Measurements from ENCODE around the gene CPNE6. TPM values are rescaled to one million over a fixed set of nuclear protein-coding genes. Genes with fewer than 3 reads are reported as not detected.

Gene CPNE6
- total RNA-seq, 6 experiments from 2014 or later, result not detected

DNA sequence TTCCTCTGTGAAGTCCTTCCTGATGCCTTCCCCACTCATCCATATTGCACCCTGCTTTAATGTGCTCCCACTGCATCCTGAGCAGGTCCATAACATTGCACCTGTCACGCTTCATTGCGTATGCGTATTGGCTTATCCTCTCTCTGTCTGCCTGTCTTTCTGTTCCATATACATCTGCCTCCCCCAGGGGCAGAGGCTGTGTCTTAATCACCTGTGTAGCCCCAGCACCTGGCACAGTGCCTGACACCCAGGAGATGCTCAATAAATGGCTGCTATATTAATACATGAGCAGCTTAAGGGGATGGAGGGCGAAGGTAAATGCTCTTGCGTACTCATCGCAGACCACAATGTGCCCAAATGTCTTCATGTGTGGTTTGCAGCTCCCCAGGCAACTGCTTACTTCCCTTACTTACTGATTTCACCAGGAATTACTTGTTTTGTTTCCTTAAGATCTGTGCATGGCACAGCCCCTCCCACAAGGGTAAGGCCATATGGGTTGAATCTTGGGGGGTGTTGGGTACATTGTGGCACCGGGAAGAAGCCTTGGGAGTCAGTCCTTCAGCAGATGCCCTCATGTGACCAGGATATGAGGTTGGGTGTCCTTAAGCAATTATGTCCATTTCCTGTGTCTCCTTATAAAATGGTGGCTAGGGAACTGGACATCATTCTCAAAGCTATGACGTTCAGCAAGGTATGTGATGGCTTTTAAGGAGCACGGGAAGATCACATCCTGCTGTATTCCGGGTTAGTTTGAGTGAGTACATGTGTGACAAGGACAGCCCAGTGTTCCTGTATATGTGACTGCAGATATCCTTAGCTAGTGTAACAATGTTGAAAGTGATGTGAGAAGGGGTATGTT lies 848 bp upstream of the CPNE6 start:
- no peak for DNase-seq
- no peaks in the 10 kb centered on the region for H3K36me3 Mint-ChIP-seq (ENCODE audit: low read depth)
- H3K4me3 Mint-ChIP-seq, result no peak overlapping the region
- TF ChIP-seq, protein P1, sequence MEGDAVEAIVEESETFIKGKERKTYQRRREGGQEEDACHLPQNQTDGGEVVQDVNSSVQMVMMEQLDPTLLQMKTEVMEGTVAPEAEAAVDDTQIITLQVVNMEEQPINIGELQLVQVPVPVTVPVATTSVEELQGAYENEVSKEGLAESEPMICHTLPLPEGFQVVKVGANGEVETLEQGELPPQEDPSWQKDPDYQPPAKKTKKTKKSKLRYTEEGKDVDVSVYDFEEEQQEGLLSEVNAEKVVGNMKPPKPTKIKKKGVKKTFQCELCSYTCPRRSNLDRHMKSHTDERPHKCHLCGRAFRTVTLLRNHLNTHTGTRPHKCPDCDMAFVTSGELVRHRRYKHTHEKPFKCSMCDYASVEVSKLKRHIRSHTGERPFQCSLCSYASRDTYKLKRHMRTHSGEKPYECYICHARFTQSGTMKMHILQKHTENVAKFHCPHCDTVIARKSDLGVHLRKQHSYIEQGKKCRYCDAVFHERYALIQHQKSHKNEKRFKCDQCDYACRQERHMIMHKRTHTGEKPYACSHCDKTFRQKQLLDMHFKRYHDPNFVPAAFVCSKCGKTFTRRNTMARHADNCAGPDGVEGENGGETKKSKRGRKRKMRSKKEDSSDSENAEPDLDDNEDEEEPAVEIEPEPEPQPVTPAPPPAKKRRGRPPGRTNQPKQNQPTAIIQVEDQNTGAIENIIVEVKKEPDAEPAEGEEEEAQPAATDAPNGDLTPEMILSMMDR (IDR thresholded peaks at IDR 0.05), result no peak
- peaks cover 40% of the 10 kb centered on the region for H3K27me3 Mint-ChIP-seq (ENCODE audit: insufficient read depth)
- H3K4me1 Mint-ChIP-seq (ENCODE audit: low read depth), result no peaks in the 10 kb centered on the region
- no peak overlapping the region for H3K27ac Mint-ChIP-seq
- H3K9me3 Mint-ChIP-seq, result no peaks in the 10 kb centered on the region

DNA sequence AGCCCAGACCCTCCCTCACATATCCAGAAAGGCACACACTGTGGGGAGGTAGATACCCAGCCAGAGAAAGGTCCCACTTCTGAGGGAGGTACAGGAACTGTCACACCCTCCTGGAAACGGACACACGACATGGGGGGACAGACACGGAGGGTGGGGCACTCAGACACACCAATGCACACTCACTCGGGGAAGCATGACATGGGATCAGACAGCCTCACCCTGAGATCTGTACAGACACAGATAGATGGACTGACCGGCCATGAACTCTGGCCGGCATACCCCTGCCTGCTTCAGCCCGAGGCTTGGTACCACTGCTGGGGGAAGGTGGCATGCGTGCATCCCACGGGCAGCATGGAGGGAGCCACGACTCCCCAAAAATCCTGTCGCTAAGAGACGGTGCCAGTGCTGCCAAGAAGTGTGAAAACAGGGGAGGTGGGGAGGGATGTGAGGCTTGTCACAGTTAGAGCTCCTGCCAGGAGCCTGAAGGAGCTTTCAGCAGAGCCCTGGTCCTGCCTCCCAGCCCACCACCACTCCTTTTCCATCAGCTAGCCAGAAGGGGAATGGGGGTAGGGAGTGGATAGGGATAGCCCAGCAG lies 571 bp downstream of the CPNE6 start:
- no peak for DNase-seq
- Mint-ChIP-seq H3K36me3 (ENCODE audit: low read depth) (no peaks in the 10 kb centered on the region), H3K27ac (no peak overlapping the region), H3K9me3 (no peaks in the 10 kb centered on the region), H3K4me1 (ENCODE audit: low read depth) (no peaks in the 10 kb centered on the region), H3K27me3 (ENCODE audit: insufficient read depth) (peaks cover 45% of the 10 kb centered on the region), H3K4me3 (no peak overlapping the region)
- TF ChIP-seq, protein P1 (IDR thresholded peaks at IDR 0.05), result no peak

DNA sequence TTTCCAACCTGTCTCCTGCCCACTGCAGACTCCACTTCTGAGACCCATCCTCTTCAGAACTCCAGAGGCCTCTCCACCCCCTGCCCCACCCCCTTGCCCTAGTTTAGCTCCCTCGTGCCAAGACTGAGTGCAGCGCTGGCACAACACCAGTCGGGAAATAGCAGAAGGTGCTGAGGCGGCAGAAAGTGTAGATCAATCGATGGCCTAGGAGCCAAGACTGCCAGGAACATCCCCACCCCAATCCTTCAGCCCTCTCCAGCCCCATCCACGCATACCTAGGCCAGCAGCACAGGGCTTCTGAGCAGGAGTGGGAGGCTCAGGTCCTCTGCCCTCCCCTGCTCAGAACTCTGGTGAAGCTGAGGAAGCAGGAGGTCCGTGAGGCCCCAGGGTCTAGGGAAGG lies 1.1 kb downstream of the CPNE6 start:
- TF ChIP-seq, protein P1 (IDR thresholded peaks at IDR 0.05), result no peak
- H3K36me3 Mint-ChIP-seq (ENCODE audit: low read depth), result no peaks in the 10 kb centered on the region
- no peak overlapping the region for H3K27ac Mint-ChIP-seq
- H3K4me1 Mint-ChIP-seq (ENCODE audit: low read depth), result no peaks in the 10 kb centered on the region
- no peak for DNase-seq
- H3K9me3 Mint-ChIP-seq, result no peaks in the 10 kb centered on the region
- peaks cover 40% of the 10 kb centered on the region for H3K27me3 Mint-ChIP-seq (ENCODE audit: insufficient read depth)
- no peak overlapping the region for H3K4me3 Mint-ChIP-seq

DNA sequence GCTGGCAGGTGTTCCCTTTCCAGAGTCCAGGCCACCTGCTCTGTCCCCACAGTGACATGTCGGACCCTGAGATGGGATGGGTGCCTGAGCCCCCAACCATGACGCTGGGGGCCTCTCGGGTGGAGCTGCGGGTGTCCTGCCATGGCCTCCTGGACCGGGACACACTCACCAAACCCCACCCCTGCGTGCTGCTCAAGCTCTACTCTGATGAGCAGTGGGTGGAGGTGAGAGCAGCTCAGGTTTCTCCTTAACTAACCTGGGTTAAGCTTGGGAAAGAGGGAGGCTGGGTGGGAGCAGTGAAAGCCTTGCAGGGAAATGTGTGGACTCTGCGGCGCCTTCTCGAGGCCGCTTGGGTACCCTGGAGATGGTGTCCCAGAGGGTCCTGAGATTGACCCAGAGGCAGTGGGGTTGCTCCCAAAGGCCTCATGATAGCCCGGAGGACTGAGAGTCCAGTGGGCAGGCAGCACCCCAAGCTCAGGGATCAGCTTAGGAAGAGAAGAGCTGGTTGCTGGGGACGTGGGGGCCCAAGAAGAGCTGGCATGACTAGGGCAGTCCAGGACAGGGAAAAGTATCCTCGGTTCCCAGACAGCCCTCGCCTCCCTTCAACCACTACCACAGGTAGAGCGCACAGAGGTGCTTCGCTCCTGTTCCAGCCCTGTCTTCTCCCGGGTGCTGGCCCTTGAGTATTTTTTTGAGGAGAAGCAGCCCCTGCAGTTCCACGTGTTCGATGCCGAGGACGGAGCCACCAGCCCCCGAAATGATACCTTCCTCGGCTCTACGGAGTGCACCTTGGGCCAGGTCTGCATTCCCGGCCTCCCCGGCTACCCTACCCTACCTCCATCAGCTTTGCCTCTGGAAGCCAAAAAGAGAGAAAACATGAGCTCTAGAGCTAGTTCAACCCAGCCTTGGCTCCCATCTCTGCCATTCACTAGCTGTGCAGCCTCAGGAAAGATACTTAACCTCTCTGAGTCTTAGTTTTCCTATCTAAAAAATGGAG lies 1.8 kb downstream of the CPNE6 start:
- Mint-ChIP-seq H3K36me3 (ENCODE audit: low read depth) (no peaks in the 10 kb centered on the region), H3K4me1 (ENCODE audit: low read depth) (no peaks in the 10 kb centered on the region), H3K27ac (no peak overlapping the region), H3K27me3 (ENCODE audit: insufficient read depth) (peaks cover 37% of the 10 kb centered on the region), H3K9me3 (no peaks in the 10 kb centered on the region), H3K4me3 (no peak overlapping the region)
- TF ChIP-seq, protein P1 (IDR thresholded peaks at IDR 0.05), result no peak
- no peak for DNase-seq

Measured in HFFc6 (cell line).